ENCODE data around the gene FBXL20.
"Not testable (repeated sequence)": the region's sequence is repeated elsewhere in the genome, so short reads cannot be mapped to it uniquely, and the experiment has no call there.

The FBXL20 gene

GRCh38 chr17:39385040-39385439 is 16.4 kb downstream of the FBXL20 start:
- DNase-seq (ENCODE audit: low read depth), result no peak

DNA sequence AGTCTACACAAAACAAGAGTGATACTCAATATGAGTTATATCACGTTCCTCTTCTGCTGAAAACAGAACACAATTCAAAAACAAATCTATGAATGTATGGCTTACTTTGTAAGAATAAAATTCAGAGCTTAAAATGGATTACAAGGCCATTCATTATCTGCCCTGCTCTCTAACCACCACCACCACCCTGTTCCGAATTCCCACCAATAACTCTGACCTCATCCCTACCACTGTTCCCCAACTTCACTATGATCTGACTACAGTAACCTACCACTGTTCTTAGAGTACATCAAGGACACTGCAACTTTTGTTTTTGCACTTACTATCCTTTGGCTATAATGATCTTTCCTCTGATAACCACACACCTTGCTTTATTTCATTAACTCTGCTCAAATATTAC is 21.3 kb downstream of the FBXL20 start:
- no peak for DNase-seq (ENCODE audit: low read depth)

DNA sequence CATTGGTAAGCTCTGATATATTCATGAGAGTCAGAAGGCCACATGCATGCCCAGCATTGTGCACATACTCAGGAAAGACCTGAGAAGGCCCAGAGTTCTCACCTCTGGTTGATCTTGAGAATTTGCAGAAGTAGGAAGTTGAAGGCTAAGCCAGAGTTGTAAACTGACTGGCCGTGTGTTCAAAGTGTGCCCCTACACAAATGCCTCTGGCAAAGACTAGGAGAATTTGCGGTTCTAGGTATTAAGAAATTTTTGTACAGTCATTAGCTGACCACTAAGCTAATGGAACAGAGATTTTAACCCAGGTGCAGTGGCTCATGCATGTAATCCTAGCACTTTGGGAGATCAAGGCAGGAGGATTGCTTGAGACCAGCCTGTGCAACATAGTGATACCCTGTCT is 25.0 kb downstream of the FBXL20 start:
- DNase-seq (ENCODE audit: low read depth), result no peak

- DNase-seq (ENCODE audit: low read depth), result not testable (repeated sequence)
Measured at GRCh38 chr17:39367805-39368204, 33.6 kb downstream of the FBXL20 start.

DNA sequence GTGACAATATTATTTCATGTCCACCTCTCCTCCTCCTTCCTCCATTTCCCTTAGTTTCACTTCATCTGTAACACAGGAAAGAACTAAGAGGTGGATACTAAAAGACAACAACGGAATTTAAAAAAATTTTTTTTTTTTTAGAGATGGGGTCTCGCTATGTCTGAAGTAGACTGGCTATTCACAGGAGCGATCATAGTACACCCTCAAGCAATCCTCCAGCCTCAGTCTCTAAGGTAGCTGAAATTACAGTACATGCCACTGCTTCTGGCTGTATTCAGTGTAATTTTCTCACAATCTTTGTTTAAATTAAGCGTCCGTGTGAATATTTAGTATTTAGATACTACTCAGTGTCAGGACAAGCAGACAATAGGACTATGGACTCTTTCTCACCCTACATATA is 35.6 kb downstream of the FBXL20 start:
- no peak for DNase-seq (ENCODE audit: low read depth)

GRCh38 chr17:39365242-39365641 is 36.2 kb downstream of the FBXL20 start:
- no peak for DNase-seq (ENCODE audit: low read depth)

- no peak for DNase-seq (ENCODE audit: low read depth)
Measured at GRCh38 chr17:39364236-39365025, 37.0 kb downstream of the FBXL20 start.

DNA sequence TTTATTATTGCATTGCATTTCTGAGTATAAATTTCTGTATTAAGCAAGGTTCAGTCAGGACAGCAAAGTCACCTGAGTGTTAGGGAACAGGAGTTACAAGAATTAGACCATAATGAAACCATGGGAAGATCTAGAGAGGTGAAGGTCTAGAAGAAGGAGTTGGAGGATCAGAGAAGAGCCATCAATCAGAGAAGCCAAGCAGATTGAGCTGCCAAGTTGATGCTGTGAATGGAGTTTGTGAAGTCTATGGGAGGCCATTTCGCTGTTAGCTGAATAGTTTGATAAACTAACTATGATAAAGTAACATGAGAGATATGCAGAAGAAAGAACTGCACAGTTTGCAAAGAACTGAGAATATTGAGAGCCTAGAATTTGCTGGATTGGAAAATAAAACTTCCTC is 40.4 kb downstream of the FBXL20 start:
- no peak for DNase-seq (ENCODE audit: low read depth)

GRCh38 chr17:39360537-39360936 is 40.9 kb downstream of the FBXL20 start:
- DNase-seq (ENCODE audit: low read depth), result no peak

DNA sequence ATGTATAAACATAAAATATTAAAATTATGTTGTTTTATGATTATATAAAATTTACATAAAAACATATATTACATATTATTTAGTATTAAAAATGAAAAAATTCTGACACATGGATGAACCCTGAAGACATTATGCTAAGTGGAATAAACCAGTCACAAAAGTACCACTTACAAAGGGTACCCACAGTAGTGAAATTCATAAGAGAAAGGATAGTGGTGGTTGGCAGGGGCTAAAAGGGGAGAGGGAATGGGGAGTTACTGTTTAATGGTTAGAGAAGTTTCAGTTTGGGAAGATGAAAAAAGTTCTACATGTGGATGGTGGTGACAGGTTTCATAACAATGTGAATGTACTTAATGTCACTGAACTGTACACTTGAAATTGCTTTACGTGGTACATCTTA is 41.4 kb downstream of the FBXL20 start:
- no peak for DNase-seq (ENCODE audit: low read depth)

GRCh38 chr17:39357986-39358385 is 43.4 kb downstream of the FBXL20 start:
- no peak for DNase-seq (ENCODE audit: low read depth)

- DNase-seq (ENCODE audit: low read depth), result no peak
Measured at GRCh38 chr17:39357488-39357887, 43.9 kb downstream of the FBXL20 start.

- no peak for DNase-seq (ENCODE audit: low read depth)
Measured at GRCh38 chr17:39352986-39353385, 48.4 kb downstream of the FBXL20 start.

DNA sequence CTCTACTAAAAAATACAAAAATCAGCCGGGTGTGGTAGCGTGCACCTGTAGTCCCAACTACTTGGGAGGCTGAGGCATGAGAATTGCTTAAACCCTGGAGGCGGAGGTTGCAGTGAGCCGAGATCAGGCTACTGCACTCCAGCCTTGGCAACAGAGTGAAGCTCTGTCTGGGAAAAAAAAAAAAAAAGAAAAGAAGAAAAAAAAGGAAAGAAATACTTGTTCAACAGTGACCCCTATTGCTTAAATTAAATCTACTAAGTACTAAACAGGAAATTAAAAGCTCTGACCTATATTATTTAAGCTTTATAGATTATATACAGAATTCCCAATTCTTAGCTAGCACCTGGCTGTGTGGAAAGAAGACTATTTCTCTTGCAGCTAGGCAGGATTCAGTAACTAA is 48.9 kb downstream of the FBXL20 start:
- DNase-seq (ENCODE audit: low read depth), result no peak

GRCh38 chr17:39351508-39351907 is 49.9 kb downstream of the FBXL20 start:
- no peak for DNase-seq (ENCODE audit: low read depth)

DNA sequence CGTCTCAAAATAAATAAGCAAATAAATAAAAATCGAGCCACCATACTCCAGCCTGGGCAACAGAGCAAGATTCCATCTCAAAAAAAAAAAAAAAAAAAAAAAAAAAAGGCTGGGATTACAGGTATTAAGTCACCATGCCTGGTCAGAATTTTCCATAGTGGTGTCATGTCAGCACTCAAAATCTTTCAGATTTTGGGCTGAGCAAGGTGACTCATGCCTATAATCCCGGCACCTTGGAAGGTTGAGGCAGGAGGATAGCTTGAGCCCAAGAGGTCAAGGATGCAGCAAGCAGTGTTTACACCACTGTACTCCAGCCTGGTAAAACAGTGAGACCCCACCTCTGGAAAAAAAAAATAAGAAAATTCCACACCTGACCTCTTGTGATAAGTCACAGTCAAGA is 52.2 kb downstream of the FBXL20 start:
- no peak for DNase-seq (ENCODE audit: low read depth)

- not testable (repeated sequence) for DNase-seq (ENCODE audit: low read depth)
Measured at GRCh38 chr17:39346863-39347262, 54.6 kb downstream of the FBXL20 start.

DNA sequence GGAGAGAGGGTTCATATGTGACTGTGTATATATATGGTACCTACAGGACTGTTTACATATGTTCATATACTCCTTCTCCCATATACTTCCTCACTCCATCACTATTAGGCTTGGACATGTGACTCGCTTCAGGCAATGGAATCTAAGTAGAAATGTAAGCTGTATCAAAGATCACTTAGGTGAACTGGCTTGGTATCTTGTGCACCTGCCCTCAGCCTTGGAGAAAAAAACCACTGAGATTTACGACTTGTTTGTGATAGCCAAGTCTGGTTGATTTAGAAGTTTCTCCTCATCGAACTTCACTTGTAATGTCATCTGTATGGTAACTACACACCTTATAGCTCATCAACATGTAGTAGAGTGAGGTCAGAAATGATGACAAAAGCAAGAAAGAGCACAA is 59.9 kb downstream of the FBXL20 start:
- no peak for DNase-seq (ENCODE audit: low read depth)

DNA sequence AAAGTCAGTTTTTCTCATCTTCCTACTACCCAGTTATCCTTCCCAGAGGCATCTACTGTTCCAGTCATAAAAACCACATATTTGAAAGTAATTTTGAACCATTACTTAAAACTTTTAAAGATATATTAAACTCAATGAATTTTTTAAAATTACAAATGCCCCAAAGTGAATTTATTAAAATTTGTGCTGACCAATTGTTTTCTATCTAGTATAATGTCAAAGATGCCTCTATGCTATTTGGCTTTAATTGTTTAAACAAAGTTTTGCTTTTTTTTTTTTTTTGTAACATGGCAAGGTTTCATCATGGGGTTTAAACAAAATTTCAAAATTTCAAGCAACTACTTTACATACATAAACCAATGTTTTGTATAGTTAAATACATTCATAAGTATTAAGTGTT is 60.7 kb downstream of the FBXL20 start:
- no peak for DNase-seq (ENCODE audit: low read depth)

DNA sequence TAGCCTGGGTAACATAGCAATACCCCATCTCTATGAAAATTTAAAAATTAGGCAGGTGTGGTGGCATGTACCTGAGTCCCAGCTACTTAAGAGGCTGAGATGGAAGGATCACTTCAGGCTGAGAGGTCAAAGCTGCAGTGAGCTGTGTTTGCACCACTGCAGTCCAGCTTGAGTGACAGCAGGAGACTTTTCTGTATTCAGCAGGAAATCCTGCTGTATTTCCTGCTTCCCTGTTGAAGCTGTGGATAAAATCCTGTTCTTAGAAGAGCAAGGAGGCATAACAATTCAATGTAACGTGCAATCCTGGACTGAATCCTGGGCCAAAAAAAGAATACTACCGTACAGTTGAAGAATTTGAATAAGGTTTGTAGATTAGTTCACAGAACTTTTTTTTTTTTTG is 62.2 kb downstream of the FBXL20 start:
- DNase-seq (ENCODE audit: low read depth), result no peak

GRCh38 chr17:39337649-39338048 is 63.8 kb downstream of the FBXL20 start:
- DNase-seq (ENCODE audit: low read depth), result not testable (repeated sequence)

DNA sequence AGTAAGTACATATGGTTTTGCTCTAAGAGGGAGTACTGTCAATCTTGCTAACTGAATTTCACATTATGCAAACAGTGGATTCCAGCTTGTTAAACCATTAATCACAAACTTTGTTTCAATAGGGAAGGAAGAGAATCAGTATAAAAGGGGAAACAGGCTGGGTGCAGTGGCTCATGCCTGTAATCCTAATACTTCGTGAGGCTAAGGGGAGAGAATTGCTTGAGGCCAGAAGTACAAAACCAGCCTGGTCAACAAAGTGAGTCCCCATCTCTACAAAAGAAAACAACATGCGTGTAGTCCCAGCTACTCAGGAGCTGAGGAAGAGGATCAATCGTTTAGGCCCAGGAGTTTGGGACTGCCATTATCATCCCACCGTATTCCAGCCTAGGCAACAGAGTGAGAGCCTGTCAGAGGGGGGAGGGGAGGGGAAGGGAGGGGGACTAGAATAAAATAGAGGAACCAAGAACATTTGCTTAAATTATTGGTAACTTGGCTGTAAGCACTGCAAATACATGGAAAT is 65.7 kb downstream of the FBXL20 start:
- no peak for DNase-seq (ENCODE audit: low read depth)

GRCh38 chr17:39334008-39334744 is 67.2 kb downstream of the FBXL20 start:
- DNase-seq (ENCODE audit: low read depth), result not testable (repeated sequence)

Measured in HS-5 (cell line).